Fibroblast of mammary gland (primary cell): ENCODE results near the gene TNNI2.

ENCODE experiments used
- DNase-seq: peaks from one replicate; pipeline ENCODE4 v3.0.0-alpha.2; 2010; ENCODE audit warnings: low read depth
- H3K4me3 ChIP-seq: 2 replicates; pipeline ENCODE4 v1.5.1; 2011; ENCODE audit warnings: low read depth, mild to moderate bottlenecking, low read length, moderate library complexity; ENCODE audit not compliant: control insufficient read depth
- TF ChIP-seq, protein P1 (sequence below): conservative IDR thresholded peaks from 2 replicates; pipeline ENCODE4 v1.5.1; 2011; ENCODE audit warnings: low read depth, low read length, inconsistent platforms; ENCODE audit not compliant: control insufficient read depth, insufficient read depth

The TNNI2 gene

DNA sequence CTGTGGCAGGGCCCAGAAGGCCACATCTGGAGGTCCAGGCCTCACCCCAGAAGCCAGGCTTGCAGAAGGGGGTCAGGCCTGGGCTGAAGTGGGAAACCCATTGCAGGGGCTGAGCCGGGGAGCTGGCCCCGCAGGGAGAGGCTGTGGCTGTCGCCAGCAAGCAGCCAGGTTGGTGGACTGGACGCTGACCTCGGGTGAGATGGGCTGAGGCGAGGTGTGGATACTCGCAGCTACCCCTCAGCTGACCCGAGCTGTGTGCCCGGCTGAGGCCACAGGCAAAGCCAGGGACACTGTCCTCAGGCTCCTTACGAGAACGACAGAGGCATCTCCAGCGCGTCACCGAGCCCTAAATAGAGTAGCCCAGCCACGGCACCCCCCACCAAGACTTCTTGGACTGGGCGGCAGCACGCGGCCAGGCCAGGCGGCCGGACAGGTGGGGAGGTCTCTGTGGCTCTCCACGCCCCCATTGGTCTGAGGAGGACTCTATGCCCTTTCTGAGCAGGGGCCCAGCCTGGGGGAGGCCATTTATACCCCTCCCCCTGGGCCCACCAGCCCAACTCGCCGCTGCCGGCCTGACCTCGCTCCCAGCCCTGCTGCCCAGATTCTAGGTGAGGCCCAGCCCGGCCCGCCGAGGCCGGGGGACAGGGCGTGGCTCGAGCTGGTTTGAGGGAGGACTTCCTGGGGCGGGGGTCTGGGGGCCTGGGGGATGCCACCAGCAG lies at the start of gene TNNI2:
Gene TNNI2 (plus strand): TSS at position 556 of the 719 bp plus-strand sequence. CDS start 716 bp downstream, outside the sequence.
- no peak within 1 kb of the TSS for H3K4me3 ChIP-seq
- DNase-seq = no peak
- TF ChIP-seq, protein P1, sequence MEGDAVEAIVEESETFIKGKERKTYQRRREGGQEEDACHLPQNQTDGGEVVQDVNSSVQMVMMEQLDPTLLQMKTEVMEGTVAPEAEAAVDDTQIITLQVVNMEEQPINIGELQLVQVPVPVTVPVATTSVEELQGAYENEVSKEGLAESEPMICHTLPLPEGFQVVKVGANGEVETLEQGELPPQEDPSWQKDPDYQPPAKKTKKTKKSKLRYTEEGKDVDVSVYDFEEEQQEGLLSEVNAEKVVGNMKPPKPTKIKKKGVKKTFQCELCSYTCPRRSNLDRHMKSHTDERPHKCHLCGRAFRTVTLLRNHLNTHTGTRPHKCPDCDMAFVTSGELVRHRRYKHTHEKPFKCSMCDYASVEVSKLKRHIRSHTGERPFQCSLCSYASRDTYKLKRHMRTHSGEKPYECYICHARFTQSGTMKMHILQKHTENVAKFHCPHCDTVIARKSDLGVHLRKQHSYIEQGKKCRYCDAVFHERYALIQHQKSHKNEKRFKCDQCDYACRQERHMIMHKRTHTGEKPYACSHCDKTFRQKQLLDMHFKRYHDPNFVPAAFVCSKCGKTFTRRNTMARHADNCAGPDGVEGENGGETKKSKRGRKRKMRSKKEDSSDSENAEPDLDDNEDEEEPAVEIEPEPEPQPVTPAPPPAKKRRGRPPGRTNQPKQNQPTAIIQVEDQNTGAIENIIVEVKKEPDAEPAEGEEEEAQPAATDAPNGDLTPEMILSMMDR = no peak

DNA sequence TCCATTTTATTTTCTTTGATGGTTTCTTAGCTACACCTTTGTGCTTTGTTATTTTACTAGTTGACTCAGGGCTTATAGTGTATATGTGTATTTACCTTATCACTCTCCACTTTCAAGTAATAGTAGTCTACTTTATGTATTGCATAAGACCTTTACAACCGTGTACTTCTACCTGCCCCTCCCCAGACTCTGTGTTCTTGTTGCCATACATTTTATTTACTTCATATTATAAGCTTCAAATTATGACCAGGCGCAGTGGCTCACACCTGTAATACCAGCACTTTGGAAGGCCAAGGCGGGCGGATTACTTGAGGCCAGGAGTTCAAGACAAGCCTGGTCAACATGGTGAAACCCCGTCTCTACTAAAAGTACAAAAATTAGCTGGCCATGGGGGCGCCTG lies 46.9 kb upstream of the TNNI2 start:
- no peak for DNase-seq
- H3K4me3 ChIP-seq = no peak overlapping the region
- TF ChIP-seq, protein P1 = no peak

DNA sequence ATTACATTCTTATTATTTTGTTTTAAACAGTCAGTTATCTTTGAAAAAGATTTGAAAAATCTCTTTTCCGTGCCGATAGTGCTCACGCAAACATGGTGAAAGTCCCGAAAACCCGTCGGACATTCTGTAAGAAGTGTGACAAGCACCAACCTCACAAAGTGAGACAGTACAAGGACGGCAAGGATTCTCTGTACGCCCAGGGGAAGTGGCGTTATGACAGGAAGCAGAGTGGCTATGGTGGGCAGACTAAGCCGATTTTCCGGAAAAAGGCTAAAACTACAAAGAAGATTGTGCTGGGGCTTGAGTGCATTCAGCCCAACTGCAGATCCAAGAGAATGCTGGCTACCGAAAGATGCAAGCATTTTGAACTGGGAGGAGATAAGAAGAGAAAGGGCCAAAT lies 46.3 kb upstream of the TNNI2 start:
- TF ChIP-seq, protein P1 = no peak
- no peak overlapping the region for H3K4me3 ChIP-seq
- no peak for DNase-seq

DNA sequence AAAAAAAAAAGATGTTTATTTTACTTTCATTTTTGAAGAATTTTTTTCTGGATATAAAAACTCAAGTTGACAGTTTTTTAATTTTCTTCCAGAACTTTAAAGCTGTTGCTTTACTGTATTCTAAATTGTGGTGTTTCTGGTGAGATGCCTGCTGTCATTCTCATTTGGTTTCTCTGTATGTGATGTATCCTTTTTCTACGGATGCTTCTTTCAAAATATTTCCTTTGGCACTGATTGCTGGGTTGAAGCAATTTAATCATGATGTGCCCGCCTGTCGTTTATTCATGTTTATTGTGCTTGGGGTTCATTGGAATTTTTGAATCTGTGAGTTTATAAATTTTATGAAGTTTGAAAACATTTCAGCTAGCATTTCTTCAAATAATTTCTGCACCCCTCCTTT lies 45.7 kb upstream of the TNNI2 start:
- H3K4me3 ChIP-seq = no peak overlapping the region
- TF ChIP-seq, protein P1 = no peak
- DNase-seq = no peak

DNA sequence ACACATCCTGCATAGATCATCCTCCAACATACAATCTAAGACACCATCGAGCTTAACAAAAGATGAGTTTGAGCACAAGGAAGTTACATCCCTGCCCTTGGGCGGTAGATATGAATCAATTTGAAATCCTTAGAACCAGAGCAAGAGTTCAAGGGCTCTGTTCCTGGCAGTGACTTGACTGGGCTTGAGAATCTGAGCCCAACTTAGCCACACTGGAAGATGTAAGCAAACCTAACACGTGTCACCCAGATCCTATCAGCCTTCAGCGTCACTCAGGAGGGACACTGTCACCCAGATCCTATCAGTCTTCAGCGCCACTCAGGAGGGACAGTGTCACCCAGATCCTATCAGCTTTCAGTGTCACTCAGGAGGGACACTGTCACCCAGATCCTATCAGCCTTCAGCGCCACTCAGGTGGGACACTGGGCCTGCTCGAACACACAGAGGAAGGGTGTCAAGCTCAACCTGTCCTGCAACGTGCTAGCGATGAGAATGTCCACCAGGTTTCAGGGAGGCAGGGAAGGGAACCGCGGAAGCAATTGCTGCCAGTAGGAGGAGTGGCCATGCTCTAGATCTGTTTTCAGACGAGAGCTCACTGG lies 42.3 kb upstream of the TNNI2 start:
- no peak for DNase-seq

DNA sequence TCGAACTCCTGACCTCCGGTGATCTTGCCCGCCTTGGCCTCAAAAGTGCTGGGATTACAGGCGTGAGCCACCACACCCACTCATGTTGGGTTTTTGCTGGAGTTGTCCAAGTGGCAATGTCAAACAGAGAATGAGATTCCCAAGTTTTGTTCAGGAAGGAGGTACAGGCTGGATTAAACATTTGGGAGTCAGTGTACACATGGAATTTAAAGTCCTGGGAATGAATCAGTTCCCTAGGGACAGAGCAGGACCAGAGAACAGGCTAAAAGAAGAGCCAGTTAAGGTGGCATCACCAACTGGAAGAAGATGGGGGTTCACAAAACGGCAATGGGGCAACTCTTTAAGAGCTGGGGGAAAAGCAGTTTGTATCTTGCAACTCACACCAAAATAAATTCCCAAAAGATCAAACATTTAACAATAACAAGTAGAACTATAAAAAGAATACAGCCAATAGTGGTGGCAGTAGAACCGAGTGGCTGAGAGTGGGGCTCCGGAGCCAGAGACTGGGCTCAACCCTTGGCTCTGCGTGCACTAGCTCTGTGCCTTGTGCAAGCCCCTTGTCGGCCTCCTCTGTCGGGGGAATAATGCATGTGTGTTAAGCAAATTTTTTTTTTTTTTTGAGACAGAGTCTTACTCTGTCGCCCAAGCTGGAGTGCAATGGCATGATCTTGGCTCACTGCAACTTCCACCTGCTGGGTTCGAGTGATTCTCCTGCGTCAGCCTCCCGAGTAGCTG lies 41.2 kb upstream of the TNNI2 start:
- DNase-seq = no peak
- no peak overlapping the region for H3K4me3 ChIP-seq
- TF ChIP-seq, protein P1 = no peak

More for the DNA sequence above, 42.3 kb upstream of the TNNI2 start:
- H3K4me3 ChIP-seq = no peak overlapping the region
- TF ChIP-seq, protein P1 = no peak
